H1 (cell line): Measurements from ENCODE around the gene PANK3. TPM values are rescaled to one million over a fixed set of nuclear protein-coding genes. Genes with fewer than 3 reads are reported as not detected.

Source experiments
- CTCF ChIA-PET: fragments of 300-600 bp; sonication (Branson Sonifier 250); formaldehyde crosslinking; loops from one replicate; lab custom pipeline; 2021; ENCODE audit not compliant: partially characterized antibody; lab: Charles Lee
- POLR2A ChIA-PET: fragments of 300-600 bp; sonication (Branson Sonifier 250); formaldehyde crosslinking; loops from one replicate; lab custom pipeline; 2021; ENCODE audit warnings: inconsistent platforms; ENCODE audit not compliant: partially characterized antibody; lab: Charles Lee
- DNase-seq, 2 experiments: peaks; one replicate each; pipeline versions ENCODE4 v3.0.0 to v3.0.0-alpha.2; 2010 to 2022; ENCODE audit warnings: low spot score in 2 of 2, low read depth in 1 of 2, mixed read lengths in 1 of 2
- FAIRE-seq: peaks from 2 replicates; lab custom pipeline; 2011; peaks lifted over from hg19 to GRCh38; lab: Jason Lieb, UNC
- H2AFZ ChIP-seq: 2 replicates; pipeline ENCODE4 v1.8.1; 2012; ENCODE audit warnings: low read length, inconsistent platforms
- H2AK5ac ChIP-seq: 2 replicates; pipeline ENCODE4 v1.6.1; 2013; ENCODE audit warnings: low read depth, low read length
- H2BK120ac ChIP-seq: replicated peaks from 2 replicates; pipeline ENCODE3; 2013; ENCODE audit warnings: low read depth, low read length, inconsistent platforms
- H2BK12ac ChIP-seq: 2 replicates; pipeline ENCODE4 v1.6.1; 2013; ENCODE audit warnings: low read depth, low read length
- H2BK15ac ChIP-seq: 2 replicates; pipeline ENCODE4 v1.6.1; 2013; ENCODE audit warnings: low read length
- H2BK20ac ChIP-seq: 2 replicates; pipeline ENCODE4 v1.6.1; 2013; ENCODE audit warnings: low read length
- H2BK5ac ChIP-seq: 2 replicates; pipeline ENCODE4 v1.6.1; 2013; ENCODE audit warnings: low read depth, low read length
- H3K14ac ChIP-seq: 2 replicates; pipeline ENCODE4 v1.6.1; 2013; ENCODE audit warnings: inconsistent platforms; ENCODE audit not compliant: insufficient read length
- H3K18ac ChIP-seq: 2 replicates; pipeline ENCODE4 v1.6.1; 2013; ENCODE audit warnings: low read length; ENCODE audit errors: extremely low read depth
- H3K23ac ChIP-seq: 2 replicates; pipeline ENCODE4 v1.6.1; 2013; ENCODE audit warnings: inconsistent platforms; ENCODE audit not compliant: insufficient read length
- H3K23me2 ChIP-seq: 2 replicates; pipeline ENCODE4 v1.6.1; 2013; ENCODE audit warnings: low read depth, low read length
- H3K27ac ChIP-seq: 2 replicates; pipeline ENCODE4 v1.6.1; 2011; ENCODE audit warnings: low read depth, low read length, inconsistent platforms
- H3K27me3 ChIP-seq, 4 experiments: replicated peaks in 1 of 4; 1 replicate in 1 of 4; 2 replicates in 3 of 4; pipeline versions ENCODE4 v1.6.1 to v1.8.1; 2011 to 2013; ENCODE audit warnings: low read length in 3 of 4, mild to moderate bottlenecking in 3 of 4, inconsistent platforms in 2 of 4, mixed read lengths in 2 of 4, moderate library complexity in 1 of 4; ENCODE audit not compliant: control insufficient read depth in 3 of 4, insufficient read depth in 3 of 4; ENCODE audit errors: extremely low read depth in 1 of 4
- H3K36me3 ChIP-seq, 4 experiments: 2 replicates each; pipeline versions ENCODE4 v1.6.1 to v1.8.1; 2011 to 2013; ENCODE audit warnings: mild to moderate bottlenecking in 4 of 4, low read length in 3 of 4, moderate library complexity in 2 of 4, control low read depth in 1 of 4, inconsistent platforms in 1 of 4; ENCODE audit not compliant: insufficient read depth in 4 of 4, control insufficient read depth in 2 of 4
- H3K4ac ChIP-seq: replicated peaks from 2 replicates; pipeline ENCODE3; 2013; ENCODE audit warnings: low read length, low read depth, mixed read lengths, inconsistent platforms; ENCODE audit not compliant: insufficient read length
- H3K4me1 ChIP-seq, 4 experiments: replicated peaks in 1 of 4; 1 replicate in 1 of 4; 2 replicates in 3 of 4; pipeline versions ENCODE4 v1.6.1 to v1.8.1; 2011 to 2013; ENCODE audit warnings: low read length in 3 of 4, inconsistent platforms in 2 of 4, mixed read lengths in 1 of 4; ENCODE audit not compliant: insufficient read depth in 4 of 4, control insufficient read depth in 3 of 4
- H3K4me2 ChIP-seq, 2 experiments: 2 replicates each; pipeline versions ENCODE4 v1.6.1 to v1.8.1; 2011 to 2013; ENCODE audit warnings: low read depth in 2 of 2, low read length in 2 of 2, control low read depth in 1 of 2, inconsistent platforms in 1 of 2, mild to moderate bottlenecking in 1 of 2; ENCODE audit not compliant: insufficient read depth in 1 of 2
- H3K4me3 ChIP-seq, 4 experiments: fragments of 200-600, 300-600 bp in 1 of 4; sonication (generic), shearing (Covaris generic), sonication (Bioruptor Twin) in 1 of 4; 2 replicates each; pipeline versions ENCODE4 v1.5.1 to v1.8.1; 2011 to 2016; ENCODE audit warnings: low read length in 4 of 4, low read depth in 3 of 4, control low read depth in 2 of 4, inconsistent platforms in 2 of 4, mild to moderate bottlenecking in 2 of 4, mixed read lengths in 1 of 4, moderate library complexity in 1 of 4; ENCODE audit not compliant: insufficient read depth in 2 of 4; ENCODE audit errors: extremely low read depth in 1 of 4
- H3K56ac ChIP-seq: replicated peaks from 2 replicates; pipeline ENCODE3; 2013; ENCODE audit warnings: low read depth, mild to moderate bottlenecking, mixed read lengths, low read length, inconsistent platforms; ENCODE audit not compliant: insufficient read length
- H3K79me1 ChIP-seq: 2 replicates; pipeline ENCODE4 v1.6.1; 2013; ENCODE audit warnings: low read depth, low read length, control low read depth
- H3K79me2 ChIP-seq, 2 experiments: 2 replicates each; pipeline versions ENCODE4 v1.6.1 to v1.8.1; 2012 to 2013; ENCODE audit warnings: low read length in 2 of 2, mild to moderate bottlenecking in 2 of 2, inconsistent platforms in 1 of 2; ENCODE audit not compliant: insufficient read depth in 2 of 2, control insufficient read depth in 1 of 2
- H3K9ac ChIP-seq, 4 experiments: replicated peaks in 1 of 4; 1 replicate in 1 of 4; 2 replicates in 3 of 4; pipeline versions ENCODE4 v1.6.1 to v1.8.1; 2011 to 2013; ENCODE audit warnings: low read depth in 3 of 4, low read length in 3 of 4, control low read depth in 2 of 4, mild to moderate bottlenecking in 2 of 4, moderate library complexity in 2 of 4, inconsistent platforms in 1 of 4; ENCODE audit errors: extremely low read depth in 1 of 4
- H3K9me3 ChIP-seq, 2 experiments: 2 replicates each; pipeline versions ENCODE4 v1.6.1 to v1.8.1; 2012 to 2013; ENCODE audit warnings: mild to moderate bottlenecking in 2 of 2, moderate library complexity in 2 of 2, control low read depth in 1 of 2, inconsistent platforms in 1 of 2, low read depth in 1 of 2, low read length in 1 of 2, mixed read lengths in 1 of 2; ENCODE audit not compliant: insufficient read depth in 2 of 2
- H4K20me1 ChIP-seq, 2 experiments: replicated peaks in 1 of 2; 2 replicates each; pipeline versions ENCODE3 to v1.8.1; 2011 to 2013; ENCODE audit warnings: inconsistent platforms in 2 of 2, low read length in 2 of 2, mild to moderate bottlenecking in 1 of 2; ENCODE audit not compliant: insufficient read depth in 2 of 2, control insufficient read depth in 1 of 2
- H4K5ac ChIP-seq: 2 replicates; pipeline ENCODE4 v1.6.1; 2013; ENCODE audit warnings: low read length, low read depth, mixed read lengths, inconsistent platforms; ENCODE audit not compliant: insufficient read length
- H4K8ac ChIP-seq: 2 replicates; pipeline ENCODE4 v1.8.0; 2013; ENCODE audit warnings: mild to moderate bottlenecking, moderate library complexity, low read length, inconsistent platforms; ENCODE audit not compliant: insufficient read depth; ENCODE audit errors: extremely low read depth
- H4K91ac ChIP-seq: replicated peaks from 2 replicates; pipeline ENCODE3; 2013; ENCODE audit warnings: low read length, mixed read lengths, inconsistent platforms; ENCODE audit not compliant: insufficient read length
- E2F6 ChIP-seq: IDR thresholded peaks from 2 replicates; pipeline ENCODE4 v1.6.1; 2012; ENCODE audit warnings: inconsistent platforms
- GABPA ChIP-seq: IDR thresholded peaks from 2 replicates; pipeline ENCODE4 v1.6.1; 2011; ENCODE audit warnings: mild to moderate bottlenecking, low read length, moderate library complexity, borderline replicate concordance; ENCODE audit not compliant: insufficient read depth
- POU5F1 ChIP-seq: IDR thresholded peaks from 2 replicates; pipeline ENCODE4 v1.6.1; 2011; ENCODE audit warnings: low read depth, mild to moderate bottlenecking, low read length, moderate library complexity
- RXRA ChIP-seq: IDR thresholded peaks from 2 replicates; pipeline ENCODE4 v1.6.1; 2011; ENCODE audit warnings: low read depth, mild to moderate bottlenecking, low read length, moderate library complexity; ENCODE audit not compliant: insufficient read depth
- SRF ChIP-seq: IDR thresholded peaks from 2 replicates; pipeline ENCODE4 v1.6.1; 2011; ENCODE audit warnings: mild to moderate bottlenecking, low read depth, low read length, moderate library complexity
- SUZ12 ChIP-seq: fragments of 200-600 bp; sonication (generic); IDR thresholded peaks from 2 replicates; pipeline ENCODE4 v1.6.1; 2012; ENCODE audit warnings: mild to moderate bottlenecking, inconsistent platforms, low read length, moderate library complexity, mixed read lengths
- YY1 ChIP-seq: IDR thresholded peaks from 2 replicates; pipeline ENCODE4 v1.6.1; 2011; ENCODE audit warnings: low read depth, mild to moderate bottlenecking, low read length
- WGBS, 2 experiments: shearing (Covaris generic) in 1 of 2; methylation state at CpG; one replicate each; pipeline versions ENCODE4 v1.1.6 to v1.1.7; 2013 to 2015; ENCODE audit warnings: low lambda C conversion rate in 2 of 2, mixed read lengths in 2 of 2, inconsistent platforms in 1 of 2, low coverage in 1 of 2, missing lambda C conversion rate in 1 of 2; ENCODE audit not compliant: insufficient replicate concordance in 2 of 2, insufficient coverage in 1 of 2, insufficient read length in 1 of 2; ENCODE audit errors: extremely low coverage in 1 of 2, missing lambda C conversion rate in 1 of 2; 5-methylcytosine and 5-hydroxymethylcytosine counted together
- polyA plus RNA-seq, 7 experiments: library from polyadenylated mRNA; depleted of rRNA in 3 of 7; stranded (reverse) in 5 of 7; unstranded in 2 of 7; fragments of >200 nt in 5 of 7; fragments of 200-250 nt in 2 of 7; gene quantifications; 1 replicate in 5 of 7; 2 replicates in 1 of 7; 4 replicates in 1 of 7; pipeline versions ENCODE4 v1.2.1 to v1.2.3, GENCODE V29; 2011 to 2013; ENCODE audit warnings: missing spikeins in 2 of 7, mixed read lengths in 2 of 7
- total RNA-seq: library from RNA; stranded (reverse); fragmentation: NEBNext Ultra II Directional; extraction: Animal tissue kit (Norgen Biotek cat#: 25700); gene quantifications from 2 replicates; pipeline ENCODE4 v1.2.1, GENCODE V29; 2021

The PANK3 gene
- total and polyA plus RNA-seq, 2 of the 8 experiments (the other 6 are each of a cell fraction or from before 2014, with no cell fraction given): 8.6 to 101 TPM

- Histone ChIP-seq H4K91ac (no peak overlapping the region), H3K27me3 (no peaks in the 10 kb centered on the region), H2AK5ac (no peak overlapping the region), H3K56ac (no peak overlapping the region), H3K23ac (no peak overlapping the region), H3K9ac (no peak overlapping the region), H3K18ac (no peak overlapping the region), H3K79me2 (no peaks in the 10 kb centered on the region), H2BK5ac (no peak overlapping the region), H2BK12ac (no peak overlapping the region), H3K4me3 (no peak overlapping the region), H3K36me3 (no peaks in the 10 kb centered on the region), H3K27ac (no peak overlapping the region), H4K5ac (no peak overlapping the region), H2BK15ac (no peak overlapping the region), H2AFZ (no peak overlapping the region), H3K4ac (no peak overlapping the region), H3K9me3 (no peaks in the 10 kb centered on the region), H3K79me1 (no peaks in the 10 kb centered on the region), H3K4me1 (no peaks in the 10 kb centered on the region), H4K20me1 (no peaks in the 10 kb centered on the region), H3K23me2 (no peaks in the 10 kb centered on the region), H4K8ac (no peak overlapping the region), H2BK20ac (no peak overlapping the region), H3K4me2 (no peak overlapping the region), H2BK120ac (no peak overlapping the region), H3K14ac (no peak overlapping the region)
- POLR2A ChIA-PET: no interaction called here
- DNase-seq (no peak), FAIRE-seq (no peak)
- WGBS, 2 experiments: 86% methylated on average over 4 of the region's 4 CpGs; no CpG with 5 or more reads in 1 of the 2 experiments
- CTCF ChIA-PET: interaction anchor here (0.7 to 0.9 kb wide), 3 partner anchors 10 to 1179 kb away, joined by 3 to 5 read pairs (median 4); no protein-coding TSS in a partner anchor
- TF ChIP-seq GABPA: no peak
- no peak for TF ChIP-seq SUZ12
- no peak for TF ChIP-seq RXRA
- no peak for TF ChIP-seq E2F6
- TF ChIP-seq SRF: no peak
- no peak for TF ChIP-seq POU5F1
- TF ChIP-seq YY1: no peak
Measured at GRCh38 chr5:168612123-168612522, 33.0 kb upstream of the PANK3 start.
